GM19043 (cell line): ENCODE measurements around the gene USP48.
"Not testable (repeated sequence)": the region's sequence is repeated elsewhere in the genome, so short reads cannot be mapped to it uniquely, and the experiment has no call there.

ENCODE experiments used
- ATAC-seq: cut with Tn5 transposase; IDR thresholded peaks from one replicate; pipeline ENCODE4 v1.9.1; 2021; ENCODE audit warnings: low read depth; ENCODE audit not compliant: unreplicated experiment

The USP48 gene

GRCh38 chr1:21782868-21783678, at the start of gene USP48:
Gene USP48, minus strand, starts transcription at chr1:21783149. Its CDS starts 192 bp downstream, at chr1:21782957.
- ATAC-seq, result peak; percentile 62

GRCh38 chr1:21831454-21831970, 48.6 kb upstream of the USP48 start:
- ATAC-seq, result no peak

- ATAC-seq, result no peak
Observed at GRCh38 chr1:21830792-21831453, 48.0 kb upstream of the USP48 start.

GRCh38 chr1:21829294-21829693, 46.3 kb upstream of the USP48 start:
- ATAC-seq, result no peak

GRCh38 chr1:21828506-21829210, 45.7 kb upstream of the USP48 start:
- ATAC-seq, result no peak

GRCh38 chr1:21828075-21828474, 45.1 kb upstream of the USP48 start:
- no peak for ATAC-seq

GRCh38 chr1:21827141-21827679, 44.3 kb upstream of the USP48 start:
- no peak for ATAC-seq

- not testable (repeated sequence) for ATAC-seq
Observed at GRCh38 chr1:21826694-21827093, 43.7 kb upstream of the USP48 start.

- no peak for ATAC-seq
Observed at GRCh38 chr1:21825393-21825792, 42.4 kb upstream of the USP48 start.

GRCh38 chr1:21824926-21825325, 42.0 kb upstream of the USP48 start:
- ATAC-seq, result no peak

- ATAC-seq, result no peak
Observed at GRCh38 chr1:21823980-21824702, 41.2 kb upstream of the USP48 start.

GRCh38 chr1:21823206-21823979, 40.4 kb upstream of the USP48 start:
- no peak for ATAC-seq

- ATAC-seq, result no peak
Observed at GRCh38 chr1:21822349-21822748, 39.4 kb upstream of the USP48 start.

- ATAC-seq, result no peak
Observed at GRCh38 chr1:21821385-21822019, 38.6 kb upstream of the USP48 start.

GRCh38 chr1:21820597-21821232, 37.8 kb upstream of the USP48 start:
- ATAC-seq, result no peak

GRCh38 chr1:21818656-21819055, 35.7 kb upstream of the USP48 start:
- ATAC-seq, result no peak

- ATAC-seq, result no peak
Observed at GRCh38 chr1:21816602-21817302, 33.8 kb upstream of the USP48 start.

- no peak for ATAC-seq
Observed at GRCh38 chr1:21815724-21816321, 32.9 kb upstream of the USP48 start.
